Measurements from ENCODE around the gene NEURL1.

NEURL1 gene

GRCh38 chr10:103465411-103466179 is 27.9 kb upstream of the NEURL1 start:
- no peak for TF ChIP-seq CTCF (conservative IDR thresholded peaks at IDR 0.05)
- peak overlapping the region; percentile 68 for H3K27ac ChIP-seq

GRCh38 chr10:103466734-103467133 is 26.8 kb upstream of the NEURL1 start:
- no peak for TF ChIP-seq CTCF (conservative IDR thresholded peaks at IDR 0.05)
- H3K27ac ChIP-seq = peak overlapping the region; percentile 68; the same call in 1 of the 2 replicates

- no peak overlapping the region for H3K27ac ChIP-seq
- no peak for TF ChIP-seq CTCF (conservative IDR thresholded peaks at IDR 0.05)
These were observed 26.1 kb upstream of the NEURL1 start for GRCh38 chr10:103467406-103467805.

DNA sequence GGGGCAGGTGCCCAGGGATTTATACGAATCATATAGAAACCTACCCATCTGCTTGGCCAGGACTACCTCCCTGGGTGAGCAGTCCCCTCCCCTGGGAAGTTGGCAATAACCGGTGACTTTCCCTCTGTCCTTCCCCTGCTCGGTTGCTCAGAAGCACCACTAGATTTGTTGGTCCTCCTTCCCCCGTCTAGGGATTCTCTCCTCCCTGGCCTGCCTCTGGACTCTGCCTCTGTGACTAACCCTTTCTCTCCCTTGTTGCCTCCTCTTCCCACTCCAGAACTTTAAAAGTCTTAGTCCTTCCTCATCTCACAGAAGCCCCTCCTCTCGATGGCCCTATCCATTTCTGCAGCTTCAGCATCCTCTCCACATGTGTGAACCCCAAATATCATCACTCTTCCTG is 24.3 kb upstream of the NEURL1 start:
- H3K27ac ChIP-seq = no peak overlapping the region
- no peak for TF ChIP-seq CTCF (conservative IDR thresholded peaks at IDR 0.05)

DNA sequence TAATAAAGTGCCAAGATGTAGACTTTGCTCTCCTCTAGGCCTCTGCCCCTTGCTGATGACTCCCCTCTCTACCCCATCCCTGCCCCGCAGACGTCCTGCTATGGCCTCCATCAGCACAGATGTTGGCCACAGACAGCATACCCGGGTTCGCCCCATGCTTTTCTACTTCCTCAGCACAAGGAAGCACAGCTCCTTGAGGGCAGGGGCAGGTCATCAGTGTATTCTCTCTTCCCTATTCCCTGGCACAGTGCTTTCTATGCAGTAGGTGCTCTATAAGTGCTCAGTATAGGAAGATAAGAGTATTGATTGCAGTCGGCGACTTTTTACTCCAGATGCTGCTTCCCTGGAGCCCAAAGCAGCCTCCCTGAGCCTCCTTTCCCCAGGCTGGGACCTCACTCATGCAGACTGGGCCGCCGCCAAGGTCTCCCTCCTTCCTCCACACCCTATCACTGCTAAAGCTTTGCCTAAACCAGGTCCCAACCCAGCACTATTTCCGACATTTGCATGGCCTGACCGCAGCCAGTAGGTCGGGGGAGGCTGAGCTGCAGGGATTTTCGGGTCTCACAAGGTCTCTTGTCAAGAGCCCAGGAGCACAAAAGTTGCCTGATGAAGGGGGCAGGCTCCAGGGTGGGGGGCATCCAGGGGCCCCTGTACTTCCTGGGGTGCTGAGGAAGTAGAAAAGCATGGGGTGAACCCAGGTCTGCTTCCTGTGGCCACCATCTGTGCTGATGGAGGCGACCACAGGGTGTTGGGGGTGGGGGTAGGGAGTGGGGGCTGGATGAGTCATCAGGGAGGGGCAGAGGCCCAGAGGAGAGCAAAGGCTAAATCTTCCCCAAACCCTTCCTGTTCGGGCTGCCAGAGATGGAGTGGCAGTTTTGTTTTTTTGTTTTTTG is 22.5 kb upstream of the NEURL1 start:
- TF ChIP-seq CTCF (conservative IDR thresholded peaks at IDR 0.05) = no peak
- no peak overlapping the region for H3K27ac ChIP-seq

- TF ChIP-seq CTCF (conservative IDR thresholded peaks at IDR 0.05) = no peak
- H3K27ac ChIP-seq = no peak overlapping the region
These were observed 21.5 kb upstream of the NEURL1 start for GRCh38 chr10:103472005-103472404.

GRCh38 chr10:103473261-103473671 is 20.2 kb upstream of the NEURL1 start:
- no peak for TF ChIP-seq CTCF (conservative IDR thresholded peaks at IDR 0.05)
- H3K27ac ChIP-seq = no peak overlapping the region

All from VCaP (cell line).